Stimulated activated CD4-positive, alpha-beta T cell treated with anti-CD3 and anti-CD28 coated beads, Interleukin-1b, Interleukin-23, amount 100 ng/mL, for 1 hour (primary cell): Measurements from ENCODE around the gene ZFAND6.
"Not testable (repeated sequence)": the region's sequence is repeated elsewhere in the genome, so short reads cannot be mapped to it uniquely, and the experiment has no call there.

Experiments used
- DNase-seq, 2 donors: peaks; one replicate each; pipeline ENCODE4 v3.0.0-alpha.2; 2020; ENCODE audit warnings: low read depth in 2 of 2

ZFAND6 gene

GRCh38 chr15:80095969-80096368 is 36.5 kb downstream of the ZFAND6 start:
- DNase-seq: no peak

- DNase-seq: no peak
These were observed 38.9 kb downstream of the ZFAND6 start for GRCh38 chr15:80098341-80098740.

GRCh38 chr15:80099241-80099640 is 39.8 kb downstream of the ZFAND6 start:
- DNase-seq: no peak

- not testable (repeated sequence) for DNase-seq
These were observed 40.2 kb downstream of the ZFAND6 start for GRCh38 chr15:80099662-80100061.

- no peak for DNase-seq
These were observed 40.8 kb downstream of the ZFAND6 start for GRCh38 chr15:80100247-80100646.

- DNase-seq: no peak
These were observed 45.7 kb downstream of the ZFAND6 start for GRCh38 chr15:80105193-80105592.

GRCh38 chr15:80105595-80105994 is 46.1 kb downstream of the ZFAND6 start:
- no peak for DNase-seq

- DNase-seq: no peak
These were observed 46.6 kb downstream of the ZFAND6 start for GRCh38 chr15:80106051-80106450.

GRCh38 chr15:80107204-80107603 is 47.7 kb downstream of the ZFAND6 start:
- DNase-seq: no peak

- no peak for DNase-seq
These were observed 48.3 kb downstream of the ZFAND6 start for GRCh38 chr15:80107774-80108173.

GRCh38 chr15:80109388-80109787 is 49.9 kb downstream of the ZFAND6 start:
- no peak for DNase-seq

- no peak for DNase-seq
These were observed 51.4 kb downstream of the ZFAND6 start for GRCh38 chr15:80110920-80111319.

GRCh38 chr15:80114114-80114513 is 54.6 kb downstream of the ZFAND6 start:
- DNase-seq: no peak

GRCh38 chr15:80115021-80115420 is 55.5 kb downstream of the ZFAND6 start:
- DNase-seq: no peak

- DNase-seq: no peak
These were observed 59.5 kb downstream of the ZFAND6 start for GRCh38 chr15:80118956-80119355.

GRCh38 chr15:80120636-80121035 is 61.2 kb downstream of the ZFAND6 start:
- no peak for DNase-seq

GRCh38 chr15:80121546-80121945 is 62.1 kb downstream of the ZFAND6 start:
- no peak for DNase-seq

GRCh38 chr15:80123034-80123433 is 63.6 kb downstream of the ZFAND6 start:
- DNase-seq: no peak

- not testable (repeated sequence) for DNase-seq
These were observed 67.8 kb downstream of the ZFAND6 start for GRCh38 chr15:80127253-80127652.

- no peak for DNase-seq
These were observed 68.4 kb downstream of the ZFAND6 start for GRCh38 chr15:80127911-80128310.

- DNase-seq: no peak
These were observed 72.9 kb downstream of the ZFAND6 start for GRCh38 chr15:80132382-80132781.

GRCh38 chr15:80136854-80137253 is 77.4 kb downstream of the ZFAND6 start:
- no peak for DNase-seq

- DNase-seq: no peak
These were observed 79.5 kb downstream of the ZFAND6 start for GRCh38 chr15:80138961-80139360.

GRCh38 chr15:80140909-80141308 is 81.4 kb downstream of the ZFAND6 start:
- no peak for DNase-seq
